Measurements from ENCODE around the gene WSCD2. TPM values are rescaled to one million over a fixed set of nuclear protein-coding genes. Genes with fewer than 3 reads are reported as not detected.
A peak's percentile ranks its signal among the peaks of the same experiment; 100 is the strongest.

Gene WSCD2
- total RNA-seq, 2 experiments from 2014 or later: not detected

GRCh38 chr12:108109504-108109903, 19.6 kb upstream of the WSCD2 start:
- Mint-ChIP-seq H3K27ac (no peak overlapping the region), H3K9me3 (ENCODE audit: low read depth) (no peaks in the 10 kb centered on the region), H3K4me1 (no peaks in the 10 kb centered on the region), H3K4me3 (no peak overlapping the region), H3K27me3 (peaks cover 9% of the 10 kb centered on the region), H3K36me3 (ENCODE audit: low read depth) (no peaks in the 10 kb centered on the region)
- POLR2A ChIA-PET: no interaction called here
- intact Hi-C loops (cut with DNase I, micrococcal nuclease): no loop called here
- no peak for DNase-seq
- CTCF ChIA-PET: no interaction called here
- no peak for ATAC-seq

GRCh38 chr12:108109954-108110353, 19.1 kb upstream of the WSCD2 start:
- H3K27me3 Mint-ChIP-seq: peaks cover 9% of the 10 kb centered on the region
- CTCF ChIA-PET: interaction anchor here (0.7 kb wide), 1 partner anchor 1390 kb away, joined by 3 read pairs; no protein-coding TSS in a partner anchor
- no peaks in the 10 kb centered on the region for H3K36me3 Mint-ChIP-seq (ENCODE audit: low read depth)
- no peaks in the 10 kb centered on the region for H3K9me3 Mint-ChIP-seq (ENCODE audit: low read depth)
- ATAC-seq (no peak), DNase-seq (no peak)
- POLR2A ChIA-PET: no interaction called here
- no peaks in the 10 kb centered on the region for H3K4me1 Mint-ChIP-seq
- no peak overlapping the region for H3K4me3 Mint-ChIP-seq
- no peak overlapping the region for H3K27ac Mint-ChIP-seq
- intact Hi-C loops (cut with DNase I, micrococcal nuclease): no loop called here

GRCh38 chr12:108110844-108111243, 18.2 kb upstream of the WSCD2 start:
- Mint-ChIP-seq H3K36me3 (ENCODE audit: low read depth) (no peaks in the 10 kb centered on the region), H3K4me3 (no peak overlapping the region), H3K27me3 (peaks cover 9% of the 10 kb centered on the region), H3K27ac (no peak overlapping the region), H3K9me3 (ENCODE audit: low read depth) (no peaks in the 10 kb centered on the region), H3K4me1 (no peaks in the 10 kb centered on the region)
- POLR2A ChIA-PET: no interaction called here
- intact Hi-C loops (cut with DNase I, micrococcal nuclease): no loop called here
- CTCF ChIA-PET: no interaction called here
- ATAC-seq (no peak), DNase-seq (no peak)

- no peak overlapping the region for H3K27ac Mint-ChIP-seq
- ATAC-seq (no peak), DNase-seq (no peak)
- intact Hi-C loops (cut with DNase I, micrococcal nuclease): no loop called here
- ChIA-PET POLR2A (no interaction called here), CTCF (interaction anchor here (1.3 kb wide), 1 partner anchor 120 kb away, joined by 6 read pairs; no protein-coding TSS in a partner anchor)
- H3K36me3 Mint-ChIP-seq (ENCODE audit: low read depth): no peaks in the 10 kb centered on the region
- H3K27me3 Mint-ChIP-seq: peaks cover 9% of the 10 kb centered on the region
- no peak overlapping the region for H3K4me3 Mint-ChIP-seq
- no peaks in the 10 kb centered on the region for H3K4me1 Mint-ChIP-seq
- H3K9me3 Mint-ChIP-seq (ENCODE audit: low read depth): no peaks in the 10 kb centered on the region
Measured at GRCh38 chr12:108112832-108113556, 16.1 kb upstream of the WSCD2 start.

GRCh38 chr12:108115123-108116121, 13.7 kb upstream of the WSCD2 start:
- POLR2A ChIA-PET: no interaction called here
- CTCF ChIA-PET: no interaction called here
- Mint-ChIP-seq H3K36me3 (ENCODE audit: low read depth) (no peaks in the 10 kb centered on the region), H3K27ac (no peak overlapping the region), H3K4me1 (no peaks in the 10 kb centered on the region), H3K27me3 (peaks cover 19% of the 10 kb centered on the region), H3K4me3 (no peak overlapping the region), H3K9me3 (ENCODE audit: low read depth) (no peaks in the 10 kb centered on the region)
- intact Hi-C loops (cut with DNase I, micrococcal nuclease): no loop called here
- ATAC-seq (no peak), DNase-seq (no peak)

GRCh38 chr12:108116254-108116653, 12.8 kb upstream of the WSCD2 start:
- ChIA-PET CTCF (interaction anchor here (0.6 kb wide), 1 partner anchor 15 kb away, joined by 4 read pairs; no protein-coding TSS in a partner anchor), POLR2A (no interaction called here)
- no peaks in the 10 kb centered on the region for H3K36me3 Mint-ChIP-seq (ENCODE audit: low read depth)
- H3K27me3 Mint-ChIP-seq: peaks cover 23% of the 10 kb centered on the region
- ATAC-seq: no peak
- H3K9me3 Mint-ChIP-seq (ENCODE audit: low read depth): no peaks in the 10 kb centered on the region
- no peak overlapping the region for H3K4me3 Mint-ChIP-seq
- H3K27ac Mint-ChIP-seq: no peak overlapping the region
- no peak for DNase-seq
- H3K4me1 Mint-ChIP-seq: no peaks in the 10 kb centered on the region
- intact Hi-C loops (cut with DNase I, micrococcal nuclease): no loop called here

- no peaks in the 10 kb centered on the region for H3K36me3 Mint-ChIP-seq (ENCODE audit: low read depth)
- POLR2A ChIA-PET: no interaction called here
- intact Hi-C loops (cut with DNase I, micrococcal nuclease): no loop called here
Measured at GRCh38 chr12:108116699-108117098, 12.4 kb upstream of the WSCD2 start.

GRCh38 chr12:108117163-108117849, 11.8 kb upstream of the WSCD2 start:
- ATAC-seq (no peak), DNase-seq (no peak)
- intact Hi-C loops (cut with DNase I, micrococcal nuclease): no loop called here
- Mint-ChIP-seq H3K9me3 (ENCODE audit: low read depth) (no peaks in the 10 kb centered on the region), H3K27ac (no peak overlapping the region), H3K4me1 (no peaks in the 10 kb centered on the region), H3K36me3 (ENCODE audit: low read depth) (no peaks in the 10 kb centered on the region), H3K27me3 (peaks cover 21% of the 10 kb centered on the region), H3K4me3 (no peak overlapping the region)
- ChIA-PET CTCF (no interaction called here), POLR2A (no interaction called here)

More at GRCh38 chr12:108116699-108117098, 12.4 kb upstream of the WSCD2 start:
- H3K27me3 Mint-ChIP-seq: peaks cover 23% of the 10 kb centered on the region
- H3K9me3 Mint-ChIP-seq (ENCODE audit: low read depth): no peaks in the 10 kb centered on the region
- H3K4me3 Mint-ChIP-seq: no peak overlapping the region
- H3K27ac Mint-ChIP-seq: no peak overlapping the region
- DNase-seq (no peak), ATAC-seq (no peak)
- CTCF ChIA-PET: interaction anchor here (0.6 kb wide), 1 partner anchor 16 kb away, joined by 4 read pairs; no protein-coding TSS in a partner anchor
- no peaks in the 10 kb centered on the region for H3K4me1 Mint-ChIP-seq

GRCh38 chr12:108117902-108118301, 11.2 kb upstream of the WSCD2 start:
- Mint-ChIP-seq H3K27me3 (peaks cover 24% of the 10 kb centered on the region), H3K27ac (no peak overlapping the region), H3K36me3 (ENCODE audit: low read depth) (no peaks in the 10 kb centered on the region), H3K4me3 (no peak overlapping the region), H3K4me1 (no peaks in the 10 kb centered on the region), H3K9me3 (ENCODE audit: low read depth) (no peaks in the 10 kb centered on the region)
- ChIA-PET POLR2A (no interaction called here), CTCF (no interaction called here)
- ATAC-seq (no peak), DNase-seq (no peak)
- intact Hi-C loops (cut with DNase I, micrococcal nuclease): no loop called here

- H3K9me3 Mint-ChIP-seq (ENCODE audit: low read depth): no peaks in the 10 kb centered on the region
- peak; percentile 26 for ATAC-seq
- H3K36me3 Mint-ChIP-seq (ENCODE audit: low read depth): no peaks in the 10 kb centered on the region
- intact Hi-C loops (cut with DNase I, micrococcal nuclease): no loop called here
- H3K4me1 Mint-ChIP-seq: no peaks in the 10 kb centered on the region
- POLR2A ChIA-PET: no interaction called here
- peaks cover 27% of the 10 kb centered on the region for H3K27me3 Mint-ChIP-seq
- no peak for DNase-seq
- no peak overlapping the region for H3K4me3 Mint-ChIP-seq
- CTCF ChIA-PET: no interaction called here
- H3K27ac Mint-ChIP-seq: no peak overlapping the region
Measured at GRCh38 chr12:108119126-108119973, 9.7 kb upstream of the WSCD2 start.

Data from activated CD4-positive, alpha-beta T cell treated with anti-CD3 and anti-CD28 coated beads for 36 hours (primary cell).